ENCODE data around the gene LTBP1.

GRCh38 chr2:33208400-33208799, 261.6 kb downstream of the LTBP1 start:
- no peak for TF ChIP-seq CTCF (IDR thresholded peaks at IDR 0.05)
- TF ChIP-seq POLR2A (IDR thresholded peaks at IDR 0.05) = no peak

Measured in lower leg skin (tissue), 3 donors.